Vagina (tissue), 2 donors: ENCODE data around the gene SIPA1. TPM values are rescaled to one million over a fixed set of nuclear protein-coding genes. Genes with fewer than 3 reads are reported as not detected.

Experiments
- DNase-seq, 2 donors: peaks; one replicate each; pipeline ENCODE4 v3.0.0-alpha.2; 2017; ENCODE audit errors: extremely low spot score in 2 of 2
- H3K27ac ChIP-seq: fragments of 200-600 bp; sonication (generic); one replicate; pipeline ENCODE4 v1.5.1; 2019
- H3K27me3 ChIP-seq: fragments of 200-600 bp; sonication (generic); one replicate; pipeline ENCODE4 v1.5.1; 2019
- H3K36me3 ChIP-seq, 2 donors: fragments of 200-600 bp; sonication (generic); one replicate each; pipeline ENCODE4 v1.5.1; 2017 to 2019
- H3K4me1 ChIP-seq: fragments of 200-600 bp; sonication (generic); one replicate; pipeline ENCODE4 v1.5.1; 2019
- H3K4me3 ChIP-seq, 2 donors: fragments of 200-600 bp; sonication (generic); 1 replicate in 1 of 2; 2 replicates in 1 of 2; pipeline ENCODE4 v1.5.1; 2016 to 2019
- H3K9me3 ChIP-seq: fragments of 200-600 bp; sonication (generic); one replicate; pipeline ENCODE4 v1.5.1; 2019
- POLR2A ChIP-seq, 2 donors: fragments of 450-650 bp; IDR thresholded peaks; one replicate each; pipeline ENCODE4 v1.6.1; 2017; ENCODE audit warnings: antibody characterized with exemption in 2 of 2, mild to moderate bottlenecking in 2 of 2, moderate library complexity in 2 of 2
- POLR2AphosphoS5 ChIP-seq, 2 donors: sonication (generic); formaldehyde crosslinking; IDR thresholded peaks; one replicate each; pipeline ENCODE4 v1.9.0; 2017; ENCODE audit warnings: antibody characterized with exemption in 2 of 2, mild to moderate bottlenecking in 2 of 2, low read depth in 1 of 2; ENCODE audit not compliant: insufficient read depth in 1 of 2
- intact Hi-C: fragments of 100-400 bp; cut with DNase I; formaldehyde crosslinking; loops from one replicate; pipeline ENCODE4 v1.15.1; 2023
- total RNA-seq: library from RNA; depleted of rRNA; stranded (reverse); fragments of >200 nt; gene quantifications from one replicate; pipeline ENCODE4 v1.2.3, GENCODE V29; 2016
- TF ChIP-seq, protein P1 (sequence below), 3 experiments: fragments of 450-650 bp in 2 of 3; fragments of 200-600 bp in 1 of 3; sonication (generic) in 1 of 3; IDR thresholded peaks; one replicate each; pipeline ENCODE4 v1.5.1; 2017 to 2019; ENCODE audit warnings: antibody characterized with exemption in 3 of 3, mild to moderate bottlenecking in 2 of 3, moderate library complexity in 2 of 3

SIPA1 gene
- total RNA-seq, 1 donor from 2014 or later = 63.3 TPM

DNA sequence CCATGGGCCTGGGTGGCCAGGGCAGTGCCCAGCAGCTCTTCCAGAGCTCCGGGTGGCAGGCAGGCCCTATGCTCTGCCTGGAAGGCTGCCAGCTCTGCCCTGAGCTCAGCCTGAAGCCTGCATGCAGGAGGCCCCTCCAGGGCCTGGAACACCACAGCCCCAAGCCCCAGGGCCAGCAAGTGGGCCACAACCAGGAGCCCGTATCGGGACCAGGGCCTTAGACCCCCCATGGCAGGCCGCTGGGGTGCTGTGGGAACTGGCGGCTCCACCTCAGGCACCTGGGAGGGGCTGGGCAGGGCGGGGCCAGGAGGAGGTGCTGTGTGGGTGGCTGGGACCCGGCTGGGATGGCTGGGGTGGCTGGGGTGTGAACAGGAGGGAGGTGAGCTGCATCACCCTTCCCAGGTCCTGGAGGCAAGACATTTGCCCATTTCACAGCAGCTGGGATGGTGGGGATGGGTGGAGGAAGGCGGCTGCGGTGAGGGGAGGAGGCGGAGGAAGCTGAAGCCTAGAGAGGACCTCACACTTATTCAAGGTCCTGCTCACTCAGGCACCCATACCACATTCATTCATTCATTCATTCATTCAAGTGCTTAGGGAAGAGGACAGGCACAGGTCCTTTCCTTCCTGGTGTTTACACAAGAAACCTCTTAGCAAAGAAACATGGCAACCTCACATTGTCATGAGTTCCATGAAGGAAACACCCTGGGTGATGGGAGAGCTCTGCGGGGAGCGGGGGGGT, 42.2 kb upstream of the SIPA1 start, which contains the start of gene KCNK7:
KCNK7 (minus strand) TSS at position 258 of the 739 bp plus-strand sequence; CDS start at position 230, 28 bp downstream.
- Histone ChIP-seq H3K36me3 (peaks cover 0 to 23% of the 10 kb centered on the region in 2 donors), H3K27me3 (no peaks in the 10 kb centered on the region), H3K27ac (peak within 1 kb of the TSS; percentile 70), H3K9me3 (no peaks in the 10 kb centered on the region), H3K4me1 (peaks cover 38% of the 10 kb centered on the region), H3K4me3 (no peak within 1 kb of the TSS)
- TF ChIP-seq, protein P1, sequence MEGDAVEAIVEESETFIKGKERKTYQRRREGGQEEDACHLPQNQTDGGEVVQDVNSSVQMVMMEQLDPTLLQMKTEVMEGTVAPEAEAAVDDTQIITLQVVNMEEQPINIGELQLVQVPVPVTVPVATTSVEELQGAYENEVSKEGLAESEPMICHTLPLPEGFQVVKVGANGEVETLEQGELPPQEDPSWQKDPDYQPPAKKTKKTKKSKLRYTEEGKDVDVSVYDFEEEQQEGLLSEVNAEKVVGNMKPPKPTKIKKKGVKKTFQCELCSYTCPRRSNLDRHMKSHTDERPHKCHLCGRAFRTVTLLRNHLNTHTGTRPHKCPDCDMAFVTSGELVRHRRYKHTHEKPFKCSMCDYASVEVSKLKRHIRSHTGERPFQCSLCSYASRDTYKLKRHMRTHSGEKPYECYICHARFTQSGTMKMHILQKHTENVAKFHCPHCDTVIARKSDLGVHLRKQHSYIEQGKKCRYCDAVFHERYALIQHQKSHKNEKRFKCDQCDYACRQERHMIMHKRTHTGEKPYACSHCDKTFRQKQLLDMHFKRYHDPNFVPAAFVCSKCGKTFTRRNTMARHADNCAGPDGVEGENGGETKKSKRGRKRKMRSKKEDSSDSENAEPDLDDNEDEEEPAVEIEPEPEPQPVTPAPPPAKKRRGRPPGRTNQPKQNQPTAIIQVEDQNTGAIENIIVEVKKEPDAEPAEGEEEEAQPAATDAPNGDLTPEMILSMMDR (IDR thresholded peaks at IDR 0.05) = no peak
- no peak for TF ChIP-seq POLR2A (IDR thresholded peaks at IDR 0.05)
- TF ChIP-seq POLR2AphosphoS5 (IDR thresholded peaks at IDR 0.05; ENCODE audit: insufficient read depth in 1 of 2, low read depth in 1 of 2) = no peak
- intact Hi-C loops = no loop called here
- no peak for DNase-seq

DNA sequence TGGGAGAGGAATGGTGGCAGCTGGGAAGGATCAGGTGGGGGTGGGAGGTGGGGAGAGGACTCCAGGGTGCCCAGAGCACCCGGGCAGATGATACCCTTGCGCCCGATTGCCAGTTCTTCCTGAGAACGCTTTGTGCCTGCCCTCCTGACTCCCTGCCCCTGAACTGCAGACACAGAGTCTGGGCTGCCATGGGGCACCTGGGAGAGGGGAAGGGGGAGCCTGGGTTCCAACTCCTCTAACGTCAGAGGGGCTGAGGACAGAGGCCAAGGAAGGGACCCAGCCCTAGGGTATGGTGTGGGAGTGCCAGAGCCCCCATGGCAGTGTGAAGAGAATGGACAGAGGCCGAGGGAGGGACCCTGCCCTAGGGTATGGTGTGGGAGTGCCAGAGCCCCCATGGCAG, 41.4 kb upstream of the SIPA1 start:
- DNase-seq = no peak
- no peaks in the 10 kb centered on the region for H3K27me3 ChIP-seq
- no peaks in the 10 kb centered on the region for H3K9me3 ChIP-seq
- intact Hi-C loops = no loop called here
- H3K4me3 ChIP-seq = no peak overlapping the region
- H3K36me3 ChIP-seq = peaks cover 0 to 18% of the 10 kb centered on the region in 2 donors
- peaks cover 38% of the 10 kb centered on the region for H3K4me1 ChIP-seq
- H3K27ac ChIP-seq = no peak overlapping the region
- no peak for TF ChIP-seq POLR2A (IDR thresholded peaks at IDR 0.05)
- TF ChIP-seq, protein P1 (IDR thresholded peaks at IDR 0.05) = no peak
- no peak for TF ChIP-seq POLR2AphosphoS5 (IDR thresholded peaks at IDR 0.05; ENCODE audit: insufficient read depth in 1 of 2, low read depth in 1 of 2)

DNA sequence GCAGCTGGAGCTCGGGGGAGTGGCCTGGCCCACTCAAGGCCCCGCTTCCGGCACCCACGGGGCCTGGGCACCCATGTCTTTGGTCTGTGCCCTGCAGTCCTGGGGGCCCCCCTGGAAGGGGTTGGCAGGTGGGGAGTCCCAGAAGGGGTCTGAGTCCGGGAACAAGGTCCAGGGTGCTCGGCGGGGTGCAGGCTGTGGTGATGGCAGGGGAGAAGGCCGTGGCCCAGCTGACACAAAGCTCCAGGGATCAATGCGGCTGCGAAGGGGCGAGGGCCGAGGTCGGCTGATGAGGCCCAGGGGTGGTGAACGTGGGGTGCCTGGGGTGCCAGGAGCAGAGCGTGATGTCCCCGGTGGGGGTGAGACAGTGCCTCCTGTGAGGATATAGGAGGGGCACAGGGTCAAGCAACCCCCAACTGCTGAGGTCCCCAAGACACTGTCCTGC, 39.6 kb upstream of the SIPA1 start:
- intact Hi-C loops = no loop called here
- no peak overlapping the region for H3K4me3 ChIP-seq
- no peak for DNase-seq
- H3K36me3 ChIP-seq = peaks cover 0 to 23% of the 10 kb centered on the region in 2 donors
- no peak overlapping the region for H3K27ac ChIP-seq
- H3K27me3 ChIP-seq = no peaks in the 10 kb centered on the region
- TF ChIP-seq POLR2A (IDR thresholded peaks at IDR 0.05) (no peak), POLR2AphosphoS5 (IDR thresholded peaks at IDR 0.05; ENCODE audit: insufficient read depth in 1 of 2, low read depth in 1 of 2) (no peak)
- TF ChIP-seq, protein P1 (IDR thresholded peaks at IDR 0.05) = no peak
- peaks cover 28% of the 10 kb centered on the region for H3K4me1 ChIP-seq
- no peaks in the 10 kb centered on the region for H3K9me3 ChIP-seq

DNA sequence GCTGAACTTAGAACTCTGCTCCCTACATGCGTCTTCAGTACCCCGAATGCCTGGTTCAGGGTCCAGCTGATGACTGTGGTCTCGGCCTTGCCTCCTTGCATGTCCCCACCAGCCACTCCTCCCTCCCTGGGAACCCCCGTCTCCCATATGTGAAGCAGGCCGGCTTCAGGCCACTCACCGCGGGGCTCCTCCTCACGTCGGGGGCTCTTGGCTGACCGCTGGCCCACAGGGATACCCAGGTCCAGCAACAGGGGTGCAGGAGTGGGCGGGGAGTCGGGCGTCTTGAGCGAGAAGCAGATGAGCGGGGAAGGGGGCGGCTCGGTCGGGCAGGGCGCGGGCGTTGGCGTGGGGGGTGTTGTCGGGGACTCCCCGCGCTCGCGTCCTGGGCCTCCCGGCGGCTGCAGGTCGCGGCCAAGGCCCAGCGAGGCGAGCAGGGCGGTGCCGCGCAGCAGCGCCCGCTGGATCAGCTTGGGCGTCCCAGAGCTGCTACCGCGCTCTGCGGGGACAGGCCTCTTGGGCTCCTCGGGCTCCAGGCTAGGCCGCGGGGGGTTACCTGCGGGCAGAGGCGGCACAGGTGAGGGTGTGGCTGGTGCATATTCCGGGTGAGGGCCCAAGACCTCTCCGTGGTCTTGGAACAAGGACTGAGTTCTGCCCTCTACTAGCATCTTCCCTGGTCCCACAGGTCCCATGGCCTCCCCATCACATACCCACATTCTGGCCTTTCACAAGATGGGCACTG, 38.5 kb upstream of the SIPA1 start:
- intact Hi-C loops = no loop called here
- Histone ChIP-seq H3K27ac (no peak overlapping the region), H3K27me3 (no peaks in the 10 kb centered on the region), H3K36me3 (peaks cover 0 to 34% of the 10 kb centered on the region in 2 donors), H3K9me3 (no peaks in the 10 kb centered on the region), H3K4me1 (peaks cover 17% of the 10 kb centered on the region), H3K4me3 (no peak overlapping the region)
- no peak for DNase-seq
- TF ChIP-seq, protein P1 (IDR thresholded peaks at IDR 0.05) = no peak
- TF ChIP-seq POLR2A (IDR thresholded peaks at IDR 0.05) (no peak), POLR2AphosphoS5 (IDR thresholded peaks at IDR 0.05; ENCODE audit: insufficient read depth in 1 of 2, low read depth in 1 of 2) (no peak)

- intact Hi-C loops = no loop called here
- no peak for DNase-seq
These were observed 38.0 kb upstream of the SIPA1 start for GRCh38 chr11:65599955-65600246.

More at GRCh38 chr11:65599955-65600246, 38.0 kb upstream of the SIPA1 start:
- no peaks in the 10 kb centered on the region for H3K27me3 ChIP-seq
- no peaks in the 10 kb centered on the region for H3K9me3 ChIP-seq
- TF ChIP-seq, protein P1 (IDR thresholded peaks at IDR 0.05) = no peak
- TF ChIP-seq POLR2A (IDR thresholded peaks at IDR 0.05) (no peak), POLR2AphosphoS5 (IDR thresholded peaks at IDR 0.05; ENCODE audit: insufficient read depth in 1 of 2, low read depth in 1 of 2) (no peak)
- H3K36me3 ChIP-seq = peaks cover 0 to 39% of the 10 kb centered on the region in 2 donors
- H3K4me3 ChIP-seq = no peak overlapping the region
- H3K27ac ChIP-seq = no peak overlapping the region
- H3K4me1 ChIP-seq = peaks cover 12% of the 10 kb centered on the region
